Measurements from ENCODE around the gene VCPKMT. TPM values are rescaled to one million over a fixed set of nuclear protein-coding genes. Genes with fewer than 3 reads are reported as not detected.

VCPKMT gene
- total RNA-seq, 2 experiments from 2014 or later, result 30.4 to 32.4 TPM

DNA sequence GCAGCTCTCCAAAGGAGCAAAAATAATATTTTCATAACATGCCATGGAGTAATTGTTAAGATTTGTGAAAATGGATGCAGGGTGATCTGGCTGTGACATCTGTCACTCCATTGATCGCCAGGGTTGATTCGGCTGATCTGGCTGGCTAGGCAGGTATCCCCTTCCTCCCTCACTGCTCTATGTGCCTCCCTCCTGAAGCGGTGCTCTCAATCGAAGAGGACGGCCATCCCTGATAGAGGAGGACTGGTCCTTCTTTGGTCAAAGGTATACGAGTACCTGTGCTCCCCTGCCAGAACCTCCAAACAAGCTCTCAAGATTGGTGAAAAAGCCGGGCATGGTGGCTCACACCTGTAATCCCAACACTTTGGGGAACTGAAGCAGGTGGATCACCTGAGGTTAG is 47.9 kb downstream of the VCPKMT start:
- Mint-ChIP-seq H3K36me3 (ENCODE audit: low read depth) (peaks cover 4% of the 10 kb centered on the region), H3K9me3 (no peaks in the 10 kb centered on the region), H3K4me1 (ENCODE audit: low read depth) (peaks cover 55% of the 10 kb centered on the region), H3K27ac (no peak overlapping the region), H3K4me3 (no peak overlapping the region), H3K27me3 (no peaks in the 10 kb centered on the region)
- Histone ChIP-seq H3K9me3 (ENCODE audit: control insufficient read depth in 1 of 2, insufficient read depth in 1 of 2, low read length in 2 of 2) (no peaks in the 10 kb centered on the region), H3K27me3 (ENCODE audit: control insufficient read depth in 1 of 2, insufficient read depth in 2 of 2, low read length in 2 of 2) (no peaks in the 10 kb centered on the region), H3K36me3 (ENCODE audit: insufficient read depth, low read length) (no peaks in the 10 kb centered on the region), H3K4me3 (ENCODE audit: low read length) (no peak overlapping the region), H3K27ac (ENCODE audit: low read depth in 1 of 2, low read length in 2 of 2) (no peak overlapping the region), H3K4me1 (ENCODE audit: insufficient read depth, low read length) (peaks cover 29% of the 10 kb centered on the region)
- DNase-seq (no peak), ATAC-seq (ENCODE audit: poor library complexity) (no peak)
- POLR2A ChIA-PET, result interaction anchor here (1.0 kb wide), 1 partner anchor 14 kb away, joined by 3 read pairs; no protein-coding TSS in a partner anchor
- intact Hi-C loops (cut with DNase I, micrococcal nuclease), result no loop called here
- CTCF ChIA-PET, result no interaction called here
- TF ChIP-seq, protein P1, sequence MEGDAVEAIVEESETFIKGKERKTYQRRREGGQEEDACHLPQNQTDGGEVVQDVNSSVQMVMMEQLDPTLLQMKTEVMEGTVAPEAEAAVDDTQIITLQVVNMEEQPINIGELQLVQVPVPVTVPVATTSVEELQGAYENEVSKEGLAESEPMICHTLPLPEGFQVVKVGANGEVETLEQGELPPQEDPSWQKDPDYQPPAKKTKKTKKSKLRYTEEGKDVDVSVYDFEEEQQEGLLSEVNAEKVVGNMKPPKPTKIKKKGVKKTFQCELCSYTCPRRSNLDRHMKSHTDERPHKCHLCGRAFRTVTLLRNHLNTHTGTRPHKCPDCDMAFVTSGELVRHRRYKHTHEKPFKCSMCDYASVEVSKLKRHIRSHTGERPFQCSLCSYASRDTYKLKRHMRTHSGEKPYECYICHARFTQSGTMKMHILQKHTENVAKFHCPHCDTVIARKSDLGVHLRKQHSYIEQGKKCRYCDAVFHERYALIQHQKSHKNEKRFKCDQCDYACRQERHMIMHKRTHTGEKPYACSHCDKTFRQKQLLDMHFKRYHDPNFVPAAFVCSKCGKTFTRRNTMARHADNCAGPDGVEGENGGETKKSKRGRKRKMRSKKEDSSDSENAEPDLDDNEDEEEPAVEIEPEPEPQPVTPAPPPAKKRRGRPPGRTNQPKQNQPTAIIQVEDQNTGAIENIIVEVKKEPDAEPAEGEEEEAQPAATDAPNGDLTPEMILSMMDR (IDR thresholded peaks at IDR 0.05), result no peak

DNA sequence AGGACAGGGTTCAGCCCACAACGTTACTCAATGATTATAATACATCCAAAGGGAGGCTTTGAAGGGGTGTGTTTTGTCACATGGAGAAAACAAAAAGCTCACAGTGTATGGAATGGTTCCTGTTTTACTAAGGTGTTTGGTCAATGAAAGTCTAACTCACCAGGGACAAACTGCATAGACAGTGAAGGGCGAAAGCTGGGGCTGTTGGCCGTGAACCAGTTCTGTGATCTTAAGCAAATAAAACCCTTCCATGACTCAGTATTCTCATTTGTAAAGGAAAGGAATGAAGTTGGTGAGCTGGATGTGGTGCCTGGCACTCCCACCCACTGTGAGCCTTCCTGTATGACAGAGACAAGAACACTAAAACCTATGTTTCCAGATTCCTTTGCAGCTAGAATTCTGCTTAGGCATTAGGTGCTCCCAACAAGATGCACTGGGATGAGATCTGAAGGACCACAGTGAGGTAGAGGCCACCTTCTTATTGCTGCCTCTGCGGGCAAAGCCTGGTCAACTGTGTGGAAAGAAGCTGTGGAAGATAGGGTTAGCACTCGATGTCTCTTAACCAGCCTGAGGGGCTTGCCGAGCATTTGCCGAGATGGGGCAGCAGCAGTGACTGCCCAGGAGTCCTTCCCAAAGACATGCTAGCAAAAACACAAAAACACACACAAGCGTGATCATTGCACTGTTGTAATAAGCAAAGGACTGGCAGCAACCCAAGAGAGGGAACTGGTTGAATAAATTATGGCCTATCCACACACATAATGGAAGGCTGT is 48.5 kb downstream of the VCPKMT start:
- CTCF ChIA-PET, result no interaction called here
- intact Hi-C loops (cut with DNase I, micrococcal nuclease), result loop anchor here in 1 of 2 experiments (2.0 kb wide), 1 partner anchor 35 kb away; no protein-coding TSS in a partner anchor
- ATAC-seq (ENCODE audit: poor library complexity) (no peak), DNase-seq (no peak)
- POLR2A ChIA-PET, result interaction anchor here (1.0 to 1.2 kb wide), 3 partner anchors 15 to 19 kb away, joined by 3 read pairs; no protein-coding TSS in a partner anchor
- Histone ChIP-seq H3K27ac (ENCODE audit: low read depth in 1 of 2, low read length in 2 of 2) (no peak overlapping the region), H3K9me3 (ENCODE audit: control insufficient read depth in 1 of 2, insufficient read depth in 1 of 2, low read length in 2 of 2) (no peaks in the 10 kb centered on the region), H3K36me3 (ENCODE audit: insufficient read depth, low read length) (no peaks in the 10 kb centered on the region), H3K4me1 (ENCODE audit: insufficient read depth, low read length) (peaks cover 34% of the 10 kb centered on the region), H3K27me3 (ENCODE audit: control insufficient read depth in 1 of 2, insufficient read depth in 2 of 2, low read length in 2 of 2) (no peaks in the 10 kb centered on the region), H3K4me3 (ENCODE audit: low read length) (no peak overlapping the region)
- H3K27ac Mint-ChIP-seq, result no peak overlapping the region
- H3K4me1 Mint-ChIP-seq (ENCODE audit: low read depth), result peaks cover 61% of the 10 kb centered on the region
- no peaks in the 10 kb centered on the region for H3K9me3 Mint-ChIP-seq
- H3K36me3 Mint-ChIP-seq (ENCODE audit: low read depth), result peaks cover 4% of the 10 kb centered on the region
- H3K27me3 Mint-ChIP-seq, result no peaks in the 10 kb centered on the region
- TF ChIP-seq, protein P1 (IDR thresholded peaks at IDR 0.05), result no peak
- no peak overlapping the region for H3K4me3 Mint-ChIP-seq

DNA sequence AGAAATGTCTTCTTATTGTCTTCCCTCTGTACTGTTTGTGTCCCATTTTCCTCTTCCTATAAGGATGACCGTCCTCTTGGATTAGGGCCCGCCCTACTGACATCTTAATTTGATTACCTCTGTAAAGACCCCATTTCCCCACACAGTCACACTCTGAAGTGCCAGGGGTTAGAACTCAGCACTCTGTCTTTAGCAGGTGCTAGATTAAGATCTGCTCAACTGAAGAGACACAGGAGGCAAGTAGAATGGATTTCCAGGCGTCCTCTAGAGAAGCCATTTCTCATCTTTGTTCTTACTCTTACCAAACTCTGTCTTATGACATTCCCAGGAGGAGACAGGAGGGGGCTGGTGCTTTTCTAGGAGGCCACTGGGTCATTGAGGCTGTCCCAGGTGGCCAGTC is 50.8 kb downstream of the VCPKMT start:
- no peaks in the 10 kb centered on the region for H3K36me3 ChIP-seq (ENCODE audit: insufficient read depth, low read length)
- H3K4me3 Mint-ChIP-seq, result peak overlapping the region; percentile 15

More for the DNA sequence above, 50.8 kb downstream of the VCPKMT start:
- peaks cover 71% of the 10 kb centered on the region for H3K4me1 Mint-ChIP-seq (ENCODE audit: low read depth)
- Histone ChIP-seq H3K9me3 (ENCODE audit: control insufficient read depth in 1 of 2, insufficient read depth in 1 of 2, low read length in 2 of 2) (no peaks in the 10 kb centered on the region), H3K4me3 (ENCODE audit: low read length) (no peak overlapping the region), H3K4me1 (ENCODE audit: insufficient read depth, low read length) (peaks cover 57% of the 10 kb centered on the region), H3K27me3 (ENCODE audit: control insufficient read depth in 1 of 2, insufficient read depth in 2 of 2, low read length in 2 of 2) (no peaks in the 10 kb centered on the region), H3K27ac (ENCODE audit: low read depth in 1 of 2, low read length in 2 of 2) (peak overlapping the region; percentile 26 to 89)
- peaks cover 4% of the 10 kb centered on the region for H3K36me3 Mint-ChIP-seq (ENCODE audit: low read depth)
- ATAC-seq (ENCODE audit: poor library complexity) (no peak), DNase-seq (no peak)
- intact Hi-C loops (cut with DNase I, micrococcal nuclease), result loop anchor here in 1 of 2 experiments (1.0 kb wide), 1 partner anchor 31 kb away; no protein-coding TSS in a partner anchor
- ChIA-PET CTCF (interaction anchor here (6.1 kb wide), 1 partner anchor 16 kb away, joined by 26 read pairs; no protein-coding TSS in a partner anchor), POLR2A (no interaction called here)
- H3K27ac Mint-ChIP-seq, result peak overlapping the region; percentile 91
- TF ChIP-seq, protein P1 (IDR thresholded peaks at IDR 0.05), result no peak
- H3K27me3 Mint-ChIP-seq, result no peaks in the 10 kb centered on the region
- no peaks in the 10 kb centered on the region for H3K9me3 Mint-ChIP-seq

Data from CD4-positive, alpha-beta T cell (primary cell).